Right lobe of liver (tissue), 4 donors: ENCODE data around the gene MAP7.

ENCODE experiments used
- CTCF ChIP-seq, 4 donors: fragments of 200-600 bp in 3 of 4; fragments of 450-650 bp in 1 of 4; IDR thresholded peaks; one replicate each; pipeline versions ENCODE4 v1.5.1 to v1.8.0; 2016 to 2022; ENCODE audit warnings: antibody characterized with exemption in 4 of 4, mild to moderate bottlenecking in 2 of 4
- POLR2A ChIP-seq: fragments of 450-650 bp; IDR thresholded peaks from one replicate; pipeline ENCODE4 v1.6.1; 2017; ENCODE audit warnings: antibody characterized with exemption, mild to moderate bottlenecking
- donor health status: DM: no; HTN: no; CAD: no.
- donor health status: DM: no; HTN: no; CAD: no.
- donor health status: DM: no; HTN: yes; CAD: no.

DNA sequence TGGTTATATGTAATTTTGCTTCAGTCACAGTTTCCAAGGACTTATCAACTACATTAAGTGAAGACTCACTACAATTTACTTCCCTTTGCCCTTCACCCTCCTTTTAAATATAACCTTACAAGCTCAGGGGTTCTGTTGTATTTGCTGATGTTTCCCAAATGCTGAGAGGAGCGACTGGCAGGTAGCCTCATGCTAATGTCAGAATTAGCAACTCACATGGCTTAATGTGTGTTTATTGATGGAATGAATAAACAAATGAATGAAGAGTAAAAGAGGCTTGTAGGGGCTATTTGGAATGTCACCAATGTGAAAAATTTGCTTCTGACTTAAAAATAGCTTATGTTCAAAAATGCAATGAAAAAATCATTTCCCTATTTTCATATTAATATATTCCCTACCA is 41.4 kb upstream of the MAP7 start:
- TF ChIP-seq POLR2A (no peak), CTCF (IDR thresholded peaks at IDR 0.05) (no peak)
